SK-N-SH (cell line): Measurements from ENCODE around the gene CASQ1. TPM values are rescaled to one million over a fixed set of nuclear protein-coding genes. Genes with fewer than 3 reads are reported as not detected.

Experiments
- CTCF ChIA-PET: fragments of 300-600, 350-600 bp; formaldehyde crosslinking; extraction: SDS; loops from one replicate; lab custom pipeline; 2021; lab: Yijun Ruan, JAX
- POLR2A ChIA-PET: fragments of 350-600 bp; sonication (Branson Sonifier 250); formaldehyde crosslinking; extraction: SDS; loops from one replicate; lab custom pipeline; 2020; ENCODE audit warnings: antibody characterized with exemption, inconsistent platforms; lab: Yijun Ruan, JAX
- DNase-seq: peaks from one replicate; pipeline ENCODE4 v3.0.0; 2012
- H2AFZ ChIP-seq: fragments of 200-600 bp; sonication (generic); 2 replicates; pipeline ENCODE4 v1.8.1; 2016; ENCODE audit warnings: antibody characterized with exemption, mild to moderate bottlenecking, low read depth
- H3F3A ChIP-seq: fragments of 200-600 bp; sonication (generic); replicated peaks from 2 replicates; pipeline ENCODE3; 2016; ENCODE audit warnings: antibody characterized with exemption, mild to moderate bottlenecking; ENCODE audit not compliant: insufficient read depth
- H3K27ac ChIP-seq, 2 experiments: fragments of 200-500 bp in 1 of 2; fragments of 200-600 bp in 1 of 2; sonication (Bioruptor generic) in 1 of 2; sonication (generic), shearing (Covaris generic) in 1 of 2; 2 replicates each; pipeline versions ENCODE4 v1.5.1 to v1.6.1; 2014 to 2016; ENCODE audit warnings: low read depth in 2 of 2, inconsistent platforms in 1 of 2, low read length in 1 of 2, mild to moderate bottlenecking in 1 of 2, mixed read lengths in 1 of 2
- H3K27me3 ChIP-seq: fragments of 200-600 bp; sonication (generic), shearing (Covaris generic); 2 replicates; pipeline ENCODE4 v1.6.1; 2016; ENCODE audit warnings: mixed run types; ENCODE audit not compliant: insufficient read depth
- H3K36me3 ChIP-seq, 2 experiments: fragments of 200-500 bp in 1 of 2; fragments of 200-600 bp in 1 of 2; sonication (Bioruptor generic) in 1 of 2; sonication (generic) in 1 of 2; replicated peaks in 1 of 2; 2 replicates each; pipeline versions ENCODE3 to v1.5.1; 2014 to 2016; ENCODE audit warnings: low read length in 1 of 2, mild to moderate bottlenecking in 1 of 2; ENCODE audit not compliant: insufficient read depth in 2 of 2, control insufficient read depth in 1 of 2
- H3K4me1 ChIP-seq, 2 experiments: fragments of 200-500 bp in 1 of 2; fragments of 200-600 bp in 1 of 2; sonication (Bioruptor generic) in 1 of 2; sonication (generic), shearing (Covaris generic) in 1 of 2; 2 replicates each; pipeline versions ENCODE4 v1.5.1 to v1.6.1; 2014 to 2016; ENCODE audit warnings: low read depth in 1 of 2, low read length in 1 of 2, mixed run types in 1 of 2; ENCODE audit not compliant: insufficient read depth in 2 of 2, control insufficient read depth in 1 of 2
- H3K4me2 ChIP-seq: fragments of 200-600 bp; sonication (generic), shearing (Covaris generic); 2 replicates; pipeline ENCODE4 v1.6.1; 2017; ENCODE audit warnings: mixed run types
- H3K4me3 ChIP-seq, 2 experiments: fragments of 200-500 bp in 1 of 2; fragments of 200-600 bp in 1 of 2; sonication (Bioruptor generic) in 1 of 2; sonication (generic), shearing (Covaris generic) in 1 of 2; 2 replicates each; pipeline versions ENCODE4 v1.5.1 to v1.8.1; 2014 to 2016; ENCODE audit warnings: low read depth in 2 of 2, inconsistent platforms in 1 of 2, low read length in 1 of 2, mild to moderate bottlenecking in 1 of 2, mixed read lengths in 1 of 2, moderate library complexity in 1 of 2
- H3K79me2 ChIP-seq: fragments of 200-600 bp; sonication (generic); 2 replicates; pipeline ENCODE4 v1.8.1; 2017; ENCODE audit warnings: mild to moderate bottlenecking; ENCODE audit not compliant: insufficient read depth
- H3K9ac ChIP-seq: fragments of 200-600 bp; sonication (generic); 2 replicates; pipeline ENCODE4 v1.6.1; 2017; ENCODE audit warnings: mixed run types
- H3K9me2 ChIP-seq: fragments of 200-600 bp; sonication (generic); 2 replicates; pipeline ENCODE4 v1.6.1; 2017; ENCODE audit warnings: mixed run types
- H3K9me3 ChIP-seq: fragments of 200-600 bp; sonication (generic); 2 replicates; pipeline ENCODE4 v1.6.1; 2017; ENCODE audit warnings: mixed run types, mild to moderate bottlenecking, moderate library complexity
- H4K20me1 ChIP-seq: fragments of 200-600 bp; sonication (generic); 2 replicates; pipeline ENCODE4 v1.6.1; 2017; ENCODE audit warnings: mild to moderate bottlenecking, mixed run types; ENCODE audit not compliant: insufficient read depth
- EP300 ChIP-seq, 2 experiments: IDR thresholded peaks; 2 replicates each; pipeline versions ENCODE4 v1.4.0 to v1.6.1; 2012; ENCODE audit warnings: borderline replicate concordance in 1 of 2, low read depth in 1 of 2, low read length in 1 of 2
- EZH2phosphoT487 ChIP-seq: fragments of 200-600 bp; sonication (generic); IDR thresholded peaks from 2 replicates; pipeline ENCODE4 v1.6.1; 2017; ENCODE audit warnings: low read depth, mixed run types, mild to moderate bottlenecking, antibody characterized with exemption, moderate library complexity, borderline replicate concordance
- FOSL2 ChIP-seq: IDR thresholded peaks from 2 replicates; pipeline ENCODE4 v1.4.0; 2012; ENCODE audit warnings: low read depth, mild to moderate bottlenecking, moderate library complexity, borderline replicate concordance
- FOXJ3 ChIP-seq: sonication (generic); formaldehyde crosslinking; IDR thresholded peaks from 2 replicates; pipeline ENCODE4 v1.5.1; 2020; ENCODE audit warnings: mild to moderate bottlenecking, missing genetic modification reagents
- GATA2 ChIP-seq: sonication (generic); formaldehyde crosslinking; IDR thresholded peaks from 2 replicates; pipeline ENCODE4 v1.5.0; 2020; ENCODE audit warnings: mild to moderate bottlenecking, missing genetic modification reagents
- NFIC ChIP-seq: IDR thresholded peaks from 2 replicates; pipeline ENCODE4 v1.4.0; 2012; ENCODE audit warnings: borderline replicate concordance
- NRF1 ChIP-seq: IDR thresholded peaks from 2 replicates; pipeline ENCODE4 v1.6.1; 2012; ENCODE audit warnings: low read depth, mild to moderate bottlenecking, low read length
- SMC3 ChIP-seq: IDR thresholded peaks from 2 replicates; pipeline ENCODE4 v1.6.1; 2012; ENCODE audit warnings: low read depth, low read length, improper control_type of control experiment
- TEAD4 ChIP-seq: IDR thresholded peaks from 2 replicates; pipeline ENCODE4 v1.4.0; 2012; ENCODE audit warnings: mild to moderate bottlenecking, borderline replicate concordance; ENCODE audit not compliant: insufficient read depth
- WGBS: methylation state at CpG from one replicate; pipeline ENCODE4 v1.1.6; 2017; ENCODE audit warnings: low lambda C conversion rate; 5-methylcytosine and 5-hydroxymethylcytosine counted together
- polyA plus RNA-seq, 3 experiments: library from polyadenylated mRNA; depleted of rRNA; stranded (reverse); fragments of >200 nt; gene quantifications; 2 replicates each; pipeline ENCODE4 v1.2.3, GENCODE V29; 2012
- TF ChIP-seq, protein P1 (sequence below): fragments of 150-350 bp; IDR thresholded peaks from 2 replicates; pipeline ENCODE4 v1.6.1; 2017; ENCODE audit warnings: antibody characterized with exemption, low read length, low read depth, borderline replicate concordance
- TF ChIP-seq, protein P2 (sequence below): IDR thresholded peaks from 2 replicates; pipeline ENCODE4 v1.4.0; 2012; ENCODE audit warnings: low read depth, borderline replicate concordance
- TF ChIP-seq, protein P3 (sequence below): fragments of 150-350 bp; IDR thresholded peaks from 2 replicates; pipeline ENCODE4 v1.6.1; 2016; ENCODE audit warnings: mild to moderate bottlenecking, low read depth, low read length

Gene CASQ1
- polyA plus RNA-seq, 1 of the 3 experiments (the other 2 are of a cell fraction): 0.08 TPM

DNA sequence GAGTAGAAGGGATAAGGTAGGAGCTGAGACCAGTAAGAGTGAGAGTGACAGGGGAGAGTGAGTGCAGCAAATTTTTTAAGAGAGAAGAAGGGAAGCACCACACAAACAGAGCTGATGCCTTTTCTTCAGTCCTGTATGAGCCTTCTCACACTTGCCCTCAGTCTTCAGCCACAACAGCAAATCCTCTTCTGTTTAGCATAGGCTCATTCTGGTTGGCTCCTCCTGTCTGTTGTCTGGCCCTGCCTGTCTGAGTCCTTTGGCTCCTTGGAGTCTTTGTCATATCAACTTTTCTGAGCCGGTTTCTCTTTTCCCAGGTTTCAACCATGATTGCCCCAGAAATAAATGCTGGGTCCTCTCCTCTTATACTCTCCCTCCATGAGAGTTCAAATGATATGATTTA lies 12.7 kb upstream of the CASQ1 start:
- ChIA-PET POLR2A (no interaction called here), CTCF (no interaction called here)
- no peaks in the 10 kb centered on the region for H3K36me3 ChIP-seq
- no peaks in the 10 kb centered on the region for H3F3A ChIP-seq
- H4K20me1 ChIP-seq: no peaks in the 10 kb centered on the region
- WGBS: 65% methylated on average over 1 of the region's 1 CpG
- H3K4me2 ChIP-seq: no peak overlapping the region
- no peak overlapping the region for H3K4me3 ChIP-seq
- no peaks in the 10 kb centered on the region for H3K9me3 ChIP-seq
- no peaks in the 10 kb centered on the region for H3K9me2 ChIP-seq
- TF ChIP-seq GATA2 (CRISPR knock-in tag) (no peak), SMC3 (no peak), EP300 (IDR thresholded peaks at IDR 0.05; ENCODE audit: borderline replicate concordance in 1 of 2, low read depth in 1 of 2, low read length in 1 of 2) (no peak), FOXJ3 (no peak), NFIC (no peak), EZH2phosphoT487 (no peak), NRF1 (no peak)
- TF ChIP-seq, protein P1, sequence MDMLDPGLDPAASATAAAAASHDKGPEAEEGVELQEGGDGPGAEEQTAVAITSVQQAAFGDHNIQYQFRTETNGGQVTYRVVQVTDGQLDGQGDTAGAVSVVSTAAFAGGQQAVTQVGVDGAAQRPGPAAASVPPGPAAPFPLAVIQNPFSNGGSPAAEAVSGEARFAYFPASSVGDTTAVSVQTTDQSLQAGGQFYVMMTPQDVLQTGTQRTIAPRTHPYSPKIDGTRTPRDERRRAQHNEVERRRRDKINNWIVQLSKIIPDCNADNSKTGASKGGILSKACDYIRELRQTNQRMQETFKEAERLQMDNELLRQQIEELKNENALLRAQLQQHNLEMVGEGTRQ: no peak
- TF ChIP-seq, protein P2, sequence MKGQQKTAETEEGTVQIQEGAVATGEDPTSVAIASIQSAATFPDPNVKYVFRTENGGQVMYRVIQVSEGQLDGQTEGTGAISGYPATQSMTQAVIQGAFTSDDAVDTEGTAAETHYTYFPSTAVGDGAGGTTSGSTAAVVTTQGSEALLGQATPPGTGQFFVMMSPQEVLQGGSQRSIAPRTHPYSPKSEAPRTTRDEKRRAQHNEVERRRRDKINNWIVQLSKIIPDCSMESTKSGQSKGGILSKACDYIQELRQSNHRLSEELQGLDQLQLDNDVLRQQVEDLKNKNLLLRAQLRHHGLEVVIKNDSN: no peak
- no peak overlapping the region for H2AFZ ChIP-seq
- H3K4me1 ChIP-seq: no peaks in the 10 kb centered on the region
- no peaks in the 10 kb centered on the region; the same call in 1 of the 2 replicates for H3K27me3 ChIP-seq
- no peaks in the 10 kb centered on the region for H3K79me2 ChIP-seq
- no peak overlapping the region for H3K27ac ChIP-seq
- H3K9ac ChIP-seq: no peak overlapping the region
- DNase-seq: no peak

DNA sequence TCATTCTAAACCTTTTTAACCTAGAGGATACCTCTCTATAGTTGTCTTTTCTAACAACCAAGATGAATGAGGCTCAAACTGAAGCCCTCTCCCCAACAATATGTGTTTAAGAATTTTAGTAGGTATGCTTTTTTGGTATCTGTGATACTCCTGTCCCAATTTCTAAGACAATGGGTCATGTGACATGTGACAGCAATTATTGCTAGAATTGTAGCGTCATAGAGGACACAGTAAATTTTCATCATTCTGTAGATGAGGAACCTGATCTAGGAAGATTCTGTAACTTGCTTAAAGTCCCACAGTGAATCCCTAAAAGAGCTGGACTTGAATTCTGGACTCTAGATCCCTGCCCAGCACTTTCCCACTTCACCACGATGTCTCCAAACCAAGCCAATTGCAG lies 11.6 kb upstream of the CASQ1 start:
- TF ChIP-seq FOSL2 (no peak), TEAD4 (no peak)
- TF ChIP-seq, protein P3, sequence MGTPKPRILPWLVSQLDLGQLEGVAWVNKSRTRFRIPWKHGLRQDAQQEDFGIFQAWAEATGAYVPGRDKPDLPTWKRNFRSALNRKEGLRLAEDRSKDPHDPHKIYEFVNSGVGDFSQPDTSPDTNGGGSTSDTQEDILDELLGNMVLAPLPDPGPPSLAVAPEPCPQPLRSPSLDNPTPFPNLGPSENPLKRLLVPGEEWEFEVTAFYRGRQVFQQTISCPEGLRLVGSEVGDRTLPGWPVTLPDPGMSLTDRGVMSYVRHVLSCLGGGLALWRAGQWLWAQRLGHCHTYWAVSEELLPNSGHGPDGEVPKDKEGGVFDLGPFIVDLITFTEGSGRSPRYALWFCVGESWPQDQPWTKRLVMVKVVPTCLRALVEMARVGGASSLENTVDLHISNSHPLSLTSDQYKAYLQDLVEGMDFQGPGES: no peak
- no peak for DNase-seq
- Histone ChIP-seq H3K4me3 (no peak overlapping the region), H3K27ac (no peak overlapping the region), H3K36me3 (no peaks in the 10 kb centered on the region), H3F3A (no peaks in the 10 kb centered on the region), H3K4me1 (no peaks in the 10 kb centered on the region), H3K9ac (no peak overlapping the region), H3K9me2 (no peaks in the 10 kb centered on the region), H3K4me2 (no peak overlapping the region), H3K9me3 (no peaks in the 10 kb centered on the region), H3K27me3 (no peaks in the 10 kb centered on the region; the same call in 1 of the 2 replicates), H2AFZ (no peak overlapping the region), H3K79me2 (no peaks in the 10 kb centered on the region), H4K20me1 (no peaks in the 10 kb centered on the region)
- CTCF ChIA-PET: interaction anchor here (0.6 to 2.0 kb wide), 4 partner anchors 15 to 900 kb away, joined by 3 to 6 read pairs (median 4); no protein-coding TSS in a partner anchor
- WGBS: 39% methylated on average over 2 of the region's 2 CpGs
- POLR2A ChIA-PET: no interaction called here
